GM12878 (cell line): ENCODE results near the gene THSD4. TPM values are rescaled to one million over a fixed set of nuclear protein-coding genes. Genes with fewer than 3 reads are reported as not detected.

ENCODE experiments used
- ATAC-seq: fragments of 200-7000 bp; cut with Tn5 transposase; 3 replicates; pipeline ENCODE4 v1.9.1; 2020; ENCODE audit warnings: mild to moderate bottlenecking, moderate library complexity
- BruUV-seq: library from RNA; stranded (reverse); fragments of 400-500 nt; replicated peaks from 2 replicates; lab custom pipeline; 2021; lab: Mats Ljungman, UMichigan
- CTCF ChIA-PET: fragments of 300-600 bp; sonication (Branson Sonifier 250); formaldehyde crosslinking; extraction: SDS; loops from one replicate; lab custom pipeline; 2021; ENCODE audit warnings: inconsistent platforms; lab: Yijun Ruan, JAX
- POLR2A ChIA-PET: fragments of 350-600 bp; formaldehyde crosslinking; extraction: SDS; loops from one replicate; lab custom pipeline; 2021; ENCODE audit warnings: inconsistent platforms; lab: Charles Lee
- RAD21 ChIA-PET: fragments of 300-600 bp; sonication (Branson Sonifier 250); formaldehyde crosslinking; loops from one replicate; lab custom pipeline; 2023; ENCODE audit warnings: antibody characterized with exemption; ENCODE audit not compliant: unreplicated experiment; lab: Charles Lee
- SMC1A ChIA-PET: fragments of 300-600 bp; sonication (Branson Sonifier 250); formaldehyde crosslinking; loops from one replicate; lab custom pipeline; 2023; ENCODE audit not compliant: unreplicated experiment, uncharacterized antibody; lab: Charles Lee
- DNase-seq: peaks from one replicate; pipeline ENCODE4 v3.0.0-alpha.2; 2011; ENCODE audit warnings: low read depth, low spot score
- FAIRE-seq: peaks from 3 replicates; lab custom pipeline; 2011; peaks lifted over from hg19 to GRCh38; lab: Jason Lieb, UNC
- H2AFZ ChIP-seq: 2 replicates; pipeline ENCODE4 v1.6.0; 2011; ENCODE audit warnings: low read depth, low read length, control low read depth; ENCODE audit not compliant: control insufficient read depth
- H3K27ac ChIP-seq: 2 replicates; pipeline ENCODE4 v1.5.1; 2011; ENCODE audit warnings: control low read depth; ENCODE audit not compliant: control insufficient read depth, insufficient read depth
- H3K27me3 ChIP-seq, 2 experiments: replicated peaks in 1 of 2; 2 replicates each; pipeline versions ENCODE4 v1.6.0 to v1.6.1; 2011; ENCODE audit warnings: low read length in 1 of 2; ENCODE audit not compliant: control insufficient read depth in 2 of 2, insufficient read depth in 2 of 2
- H3K36me3 ChIP-seq, 2 experiments: 2 replicates each; pipeline ENCODE4 v1.5.1; 2011; ENCODE audit warnings: low read length in 1 of 2; ENCODE audit not compliant: control insufficient read depth in 2 of 2, insufficient read depth in 2 of 2
- H3K4me1 ChIP-seq: 2 replicates; pipeline ENCODE4 v1.6.1; 2011; ENCODE audit warnings: mild to moderate bottlenecking, low read length, moderate library complexity, mixed read lengths; ENCODE audit not compliant: control insufficient read depth, insufficient read depth
- H3K4me2 ChIP-seq: 2 replicates; pipeline ENCODE4 v1.6.0; 2011; ENCODE audit warnings: control low read depth; ENCODE audit not compliant: control insufficient read depth, insufficient read depth
- H3K4me3 ChIP-seq: fragments of 200-600 bp; sonication (generic); 2 replicates; pipeline ENCODE4 v1.5.1; 2016
- H3K79me2 ChIP-seq: 2 replicates; pipeline ENCODE4 v1.6.0; 2011; ENCODE audit warnings: low read length; ENCODE audit not compliant: control insufficient read depth, insufficient read depth
- H3K9ac ChIP-seq: 2 replicates; pipeline ENCODE4 v1.8.0; 2011; ENCODE audit warnings: low read length, control low read depth, mixed read lengths; ENCODE audit not compliant: control insufficient read depth, insufficient read depth
- H3K9me3 ChIP-seq: replicated peaks from 3 replicates; pipeline ENCODE4 v1.5.1; 2011; ENCODE audit warnings: mild to moderate bottlenecking, low read length; ENCODE audit not compliant: control insufficient read depth, insufficient read depth
- H4K20me1 ChIP-seq: 2 replicates; pipeline ENCODE4 v1.6.0; 2011; ENCODE audit not compliant: control insufficient read depth, insufficient read depth
- BHLHE40 ChIP-seq, 2 experiments: fragments of 450-650 bp in 1 of 2; IDR thresholded peaks; 2 replicates each; pipeline ENCODE4 v1.6.1; 2011 to 2017; ENCODE audit warnings: low read depth in 2 of 2, borderline replicate concordance in 1 of 2, improper control_type of control experiment in 1 of 2, low read length in 1 of 2, mild to moderate bottlenecking in 1 of 2
- CHD2 ChIP-seq: IDR thresholded peaks from 2 replicates; pipeline ENCODE4 v1.6.1; 2011; ENCODE audit warnings: low read depth, low read length, improper control_type of control experiment, borderline replicate concordance
- HDAC2 ChIP-seq: fragments of 200-600 bp; sonication (generic); IDR thresholded peaks from 2 replicates; pipeline ENCODE4 v1.6.1; 2017
- MAX ChIP-seq: IDR thresholded peaks from 2 replicates; pipeline ENCODE4 v1.6.1; 2012; ENCODE audit warnings: low read depth, low read length, improper control_type of control experiment
- NR2C1 ChIP-seq: fragments of 450-650 bp; IDR thresholded peaks from 2 replicates; pipeline ENCODE4 v1.6.1; 2017; ENCODE audit warnings: antibody characterized with exemption, mild to moderate bottlenecking, moderate library complexity
- RBBP5 ChIP-seq: fragments of 200-600 bp; sonication (generic); conservative IDR thresholded peaks from 2 replicates; pipeline ENCODE4 v1.6.1; 2016
- RUNX3 ChIP-seq: IDR thresholded peaks from 2 replicates; pipeline ENCODE4 v1.6.1; 2012; ENCODE audit warnings: low read length, inconsistent platforms
- SPI1 ChIP-seq: IDR thresholded peaks from 2 replicates; pipeline ENCODE4 v1.6.1; 2011; ENCODE audit warnings: low read depth, mild to moderate bottlenecking, low read length, moderate library complexity, borderline replicate concordance; ENCODE audit not compliant: insufficient read depth
- SRF ChIP-seq, 2 experiments: IDR thresholded peaks; 2 replicates each; pipeline ENCODE4 v1.6.1; 2011; ENCODE audit warnings: low read depth in 2 of 2, low read length in 2 of 2, mild to moderate bottlenecking in 1 of 2, moderate library complexity in 1 of 2
- STAT3 ChIP-seq: IDR thresholded peaks from 2 replicates; pipeline ENCODE4 v1.6.1; 2011; ENCODE audit warnings: low read depth, low read length, improper control_type of control experiment
- WGBS: methylation state at CpG from one replicate; pipeline ENCODE4 v1.1.6; 2016; ENCODE audit warnings: low lambda C conversion rate; ENCODE audit not compliant: insufficient replicate concordance, insufficient coverage; ENCODE audit errors: missing lambda C conversion rate; 5-methylcytosine and 5-hydroxymethylcytosine counted together
- in situ Hi-C: fragments of 300-500 bp; cut with MboI; formaldehyde crosslinking; loops from 9 replicates; pipeline ENCODE4 v1.14.3; 2018; ENCODE audit warnings: mixed read lengths
- intact Hi-C: fragments of 100-400 bp; cut with micrococcal nuclease; formaldehyde crosslinking; loops from one replicate; pipeline ENCODE4 v1.14.2; 2022; ENCODE audit not compliant: unreplicated experiment
- polyA plus RNA-seq, 11 experiments: library from polyadenylated mRNA; depleted of rRNA in 4 of 11; unstranded in 6 of 11; stranded (reverse) in 5 of 11; fragments of >200 nt; fragmentation: Nextera tagmentation in 4 of 11; fragmentation: Illumina TruSeq in 1 of 11; extraction: Ambion mirVana in 4 of 11; extraction: Trizol in 1 of 11; gene quantifications; 1 replicate in 1 of 11; 2 replicates in 10 of 11; pipeline versions ENCODE4 v1.2.1 to v1.2.3, GENCODE V29; 2011 to 2016; ENCODE audit warnings: inconsistent platforms in 2 of 11, missing spikeins in 2 of 11, low read depth in 1 of 11
- total RNA-seq, 4 experiments: library from RNA; depleted of rRNA in 3 of 4; stranded (reverse); fragments of >200 nt in 3 of 4; fragmentation: Illumina TruSeq in 1 of 4; extraction: Trizol in 1 of 4; gene quantifications; 2 replicates each; pipeline versions ENCODE4 v1.2.1 to v1.2.3, GENCODE V29; 2013 to 2021
- TF ChIP-seq, protein P1 (sequence below): fragments of 450-650 bp; IDR thresholded peaks from 2 replicates; pipeline ENCODE4 v1.6.1; 2017; ENCODE audit warnings: mild to moderate bottlenecking
- TF ChIP-seq, protein P2 (sequence below): fragments of 450-650 bp; IDR thresholded peaks from 2 replicates; pipeline ENCODE4 v1.6.1; 2014; ENCODE audit warnings: mild to moderate bottlenecking

THSD4 gene
- total and polyA plus RNA-seq, 10 of the 15 experiments (the other 5 are each of a cell fraction or from before 2014, with no cell fraction given) = 0.04 to 0.13 (median 0.05) TPM; not detected in 7

DNA sequence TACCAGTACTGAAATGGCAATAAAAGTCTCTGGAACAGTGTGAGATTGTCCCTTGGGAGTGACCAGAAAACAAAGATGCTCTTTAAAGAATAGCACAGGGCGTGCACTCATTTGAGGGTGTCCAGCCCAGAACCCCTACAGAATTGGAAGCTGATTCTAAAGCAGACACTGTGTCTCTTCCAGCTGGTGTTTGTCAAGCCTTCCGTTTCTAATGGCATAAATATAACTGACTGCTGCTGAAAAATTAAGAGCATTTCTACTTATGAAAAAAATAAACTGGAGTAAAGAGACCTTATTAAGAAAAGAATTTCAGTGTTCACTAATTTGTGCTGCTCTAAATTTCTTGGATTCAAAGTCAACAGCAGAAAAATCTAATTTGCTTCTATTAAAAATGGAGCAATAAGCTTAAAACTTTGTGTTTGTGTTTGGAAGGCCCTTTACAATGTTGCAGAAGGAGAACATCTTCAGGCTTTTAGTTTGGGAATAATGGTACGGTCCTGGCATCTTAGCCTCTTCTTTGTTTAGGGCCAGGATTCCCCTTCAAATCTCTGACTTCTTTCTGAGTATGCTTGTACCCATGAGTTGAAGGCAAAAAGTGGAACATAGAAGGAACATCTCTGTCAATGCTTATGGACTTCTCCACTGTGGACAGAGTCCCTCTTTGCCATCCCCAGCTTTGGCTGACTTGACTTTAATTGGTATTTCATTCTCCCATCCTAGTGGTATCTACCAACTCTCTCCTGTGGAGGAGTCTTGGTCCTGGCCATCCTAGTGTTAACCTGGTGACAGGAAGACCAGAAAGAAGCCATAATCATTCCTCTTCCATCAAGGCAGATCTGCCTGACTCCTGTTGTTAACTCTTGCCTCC, 65.9 kb downstream of the THSD4 start:
- Histone ChIP-seq H3K9ac (no peak overlapping the region), H3K27me3 (no peaks in the 10 kb centered on the region), H2AFZ (no peak overlapping the region), H3K9me3 (no peaks in the 10 kb centered on the region), H3K36me3 (no peaks in the 10 kb centered on the region), H3K4me1 (no peaks in the 10 kb centered on the region), H4K20me1 (no peaks in the 10 kb centered on the region), H3K79me2 (no peaks in the 10 kb centered on the region), H3K4me3 (no peak overlapping the region), H3K4me2 (no peak overlapping the region), H3K27ac (no peak overlapping the region)
- no TSS peak for BruUV-seq
- intact Hi-C loops = no loop called here
- no peak for ATAC-seq
- CTCF ChIA-PET = no interaction called here
- RAD21 ChIA-PET = no interaction called here
- POLR2A ChIA-PET = no interaction called here
- 8% methylated on average over 3 of the region's 3 CpGs for WGBS
- DNase-seq = no peak
- in situ Hi-C loops = no loop called here
- no peak for FAIRE-seq
- no peak for TF ChIP-seq CHD2
- SMC1A ChIA-PET = no interaction called here

DNA sequence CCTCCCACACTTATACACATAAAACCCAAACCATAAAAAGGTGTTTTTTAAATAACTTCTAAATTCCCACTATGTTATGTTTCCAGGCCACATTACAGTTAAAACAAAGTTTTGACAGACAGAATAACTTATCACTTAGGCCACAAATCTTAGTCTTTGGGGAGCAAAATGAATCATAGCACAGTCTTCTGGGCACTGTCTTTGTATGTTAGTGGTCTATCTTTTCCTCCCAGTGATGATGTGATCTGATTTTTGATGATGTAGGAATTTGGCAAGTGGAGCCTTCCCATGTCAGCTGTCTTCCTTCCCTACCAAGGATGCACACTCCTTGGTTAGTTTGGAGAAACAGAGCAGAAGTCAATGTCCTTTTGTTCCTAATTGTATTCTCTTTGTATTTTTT, 67.3 kb downstream of the THSD4 start:
- intact Hi-C loops = no loop called here
- DNase-seq (no peak), FAIRE-seq (no peak), ATAC-seq (no peak)
- H3K79me2 ChIP-seq = no peaks in the 10 kb centered on the region
- no peaks in the 10 kb centered on the region for H3K36me3 ChIP-seq
- H3K4me1 ChIP-seq = no peaks in the 10 kb centered on the region
- no peak overlapping the region for H3K4me3 ChIP-seq
- H3K9ac ChIP-seq = no peak overlapping the region
- no peak overlapping the region for H2AFZ ChIP-seq
- no peak overlapping the region for H3K4me2 ChIP-seq
- no peaks in the 10 kb centered on the region for H3K27me3 ChIP-seq
- ChIA-PET RAD21 (no interaction called here), SMC1A (no interaction called here), CTCF (no interaction called here), POLR2A (no interaction called here)
- in situ Hi-C loops = no loop called here
- no peaks in the 10 kb centered on the region for H4K20me1 ChIP-seq
- BruUV-seq = no TSS peak
- no peaks in the 10 kb centered on the region for H3K9me3 ChIP-seq
- no peak overlapping the region for H3K27ac ChIP-seq
- TF ChIP-seq HDAC2 = no peak
- no peak for TF ChIP-seq SPI1
- no peak for TF ChIP-seq STAT3
- no peak for TF ChIP-seq RBBP5
- no peak for TF ChIP-seq NR2C1
- TF ChIP-seq BHLHE40 (IDR thresholded peaks at IDR 0.05; ENCODE audit: borderline replicate concordance in 1 of 2, low read depth in 2 of 2, low read length in 1 of 2) = no peak
- TF ChIP-seq, protein P1, sequence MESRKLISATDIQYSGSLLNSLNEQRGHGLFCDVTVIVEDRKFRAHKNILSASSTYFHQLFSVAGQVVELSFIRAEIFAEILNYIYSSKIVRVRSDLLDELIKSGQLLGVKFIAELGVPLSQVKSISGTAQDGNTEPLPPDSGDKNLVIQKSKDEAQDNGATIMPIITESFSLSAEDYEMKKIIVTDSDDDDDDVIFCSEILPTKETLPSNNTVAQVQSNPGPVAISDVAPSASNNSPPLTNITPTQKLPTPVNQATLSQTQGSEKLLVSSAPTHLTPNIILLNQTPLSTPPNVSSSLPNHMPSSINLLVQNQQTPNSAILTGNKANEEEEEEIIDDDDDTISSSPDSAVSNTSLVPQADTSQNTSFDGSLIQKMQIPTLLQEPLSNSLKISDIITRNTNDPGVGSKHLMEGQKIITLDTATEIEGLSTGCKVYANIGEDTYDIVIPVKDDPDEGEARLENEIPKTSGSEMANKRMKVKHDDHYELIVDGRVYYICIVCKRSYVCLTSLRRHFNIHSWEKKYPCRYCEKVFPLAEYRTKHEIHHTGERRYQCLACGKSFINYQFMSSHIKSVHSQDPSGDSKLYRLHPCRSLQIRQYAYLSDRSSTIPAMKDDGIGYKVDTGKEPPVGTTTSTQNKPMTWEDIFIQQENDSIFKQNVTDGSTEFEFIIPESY = no peak
- TF ChIP-seq SRF (IDR thresholded peaks at IDR 0.05; ENCODE audit: low read depth in 2 of 2, low read length in 2 of 2) = no peak
- no peak for TF ChIP-seq RUNX3
- no peak for TF ChIP-seq MAX
- TF ChIP-seq, protein P2, sequence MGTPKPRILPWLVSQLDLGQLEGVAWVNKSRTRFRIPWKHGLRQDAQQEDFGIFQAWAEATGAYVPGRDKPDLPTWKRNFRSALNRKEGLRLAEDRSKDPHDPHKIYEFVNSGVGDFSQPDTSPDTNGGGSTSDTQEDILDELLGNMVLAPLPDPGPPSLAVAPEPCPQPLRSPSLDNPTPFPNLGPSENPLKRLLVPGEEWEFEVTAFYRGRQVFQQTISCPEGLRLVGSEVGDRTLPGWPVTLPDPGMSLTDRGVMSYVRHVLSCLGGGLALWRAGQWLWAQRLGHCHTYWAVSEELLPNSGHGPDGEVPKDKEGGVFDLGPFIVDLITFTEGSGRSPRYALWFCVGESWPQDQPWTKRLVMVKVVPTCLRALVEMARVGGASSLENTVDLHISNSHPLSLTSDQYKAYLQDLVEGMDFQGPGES = no peak
